ENCODE measurements around the gene FSTL1. TPM values are rescaled to one million over a fixed set of nuclear protein-coding genes. Genes with fewer than 3 reads are reported as not detected.

The FSTL1 gene
- total and polyA plus RNA-seq, 2 experiments from 2014 or later, result 50.8 to 258 TPM

GRCh38 chr3:120349855-120350125 lies 101.0 kb downstream of the FSTL1 start:
- no peak for ATAC-seq
- Histone ChIP-seq H3F3A (replicated peaks; ENCODE audit: low read depth) (no peaks in the 10 kb centered on the region; the same call in 1 of the 2 replicates), H3K36me3 (ENCODE audit: insufficient read depth) (no peaks in the 10 kb centered on the region), H3K27me3 (ENCODE audit: insufficient read depth) (peaks cover 22% of the 10 kb centered on the region), H4K20me1 (replicated peaks; ENCODE audit: insufficient read depth) (peaks cover 4% of the 10 kb centered on the region; the same call in 1 of the 2 replicates), H3K9me2 (ENCODE audit: insufficient read depth) (no peaks in the 10 kb centered on the region), H3K4me2 (peak overlapping the region; percentile 93), H3K4me1 (ENCODE audit: insufficient read depth) (peaks cover 10% of the 10 kb centered on the region), H3K4me3 (peak overlapping the region; percentile 84), H3K27ac (ENCODE audit: low read depth) (no peak overlapping the region), H2AFZ (peak overlapping the region; percentile 79), H3K79me2 (replicated peaks; ENCODE audit: insufficient read depth) (peaks cover 33% of the 10 kb centered on the region)
- Mint-ChIP-seq H3K27ac (no peak overlapping the region; the same call in 1 of the 2 replicates), H3K4me1 (peaks cover 21% of the 10 kb centered on the region), H3K27me3 (ENCODE audit: insufficient read depth, low read depth, poor library complexity) (peaks cover 9% of the 10 kb centered on the region), H3K36me3 (ENCODE audit: low read depth) (peaks cover 6% of the 10 kb centered on the region; the same call in 2 of the 3 replicates), H3K4me3 (peak overlapping the region; percentile 89), H3K9me3 (no peaks in the 10 kb centered on the region)
- TF ChIP-seq JUNB (IDR thresholded peaks at IDR 0.05; ENCODE audit: unreplicated experiment) (no peak), CTCF (conservative IDR thresholded peaks at IDR 0.05; ENCODE audit: low read depth in 2 of 2) (no peak), CREB1 (CRISPR knock-in tag; IDR thresholded peaks at IDR 0.05; ENCODE audit: low read depth) (no peak), ZNF331 (CRISPR knock-in tag; IDR thresholded peaks at IDR 0.05; ENCODE audit: low read depth) (no peak), POLR2AphosphoS5 (IDR thresholded peaks at IDR 0.05; ENCODE audit: low read depth) (no peak), ZNF462 (CRISPR knock-in tag; IDR thresholded peaks at IDR 0.05) (no peak), EZH2phosphoT487 (IDR thresholded peaks at IDR 0.05; ENCODE audit: unreplicated experiment) (no peak), ETS1 (IDR thresholded peaks at IDR 0.05) (no peak), STAT1 (IDR thresholded peaks at IDR 0.05; ENCODE audit: unreplicated experiment) (no peak), NANOG (IDR thresholded peaks at IDR 0.05; ENCODE audit: borderline replicate concordance) (no peak), EZH2 (IDR thresholded peaks at IDR 0.05; ENCODE audit: low read depth, unreplicated experiment) (no peak), ZNF114 (CRISPR knock-in tag; IDR thresholded peaks at IDR 0.05) (no peak)
- TF ChIP-seq, protein P1, sequence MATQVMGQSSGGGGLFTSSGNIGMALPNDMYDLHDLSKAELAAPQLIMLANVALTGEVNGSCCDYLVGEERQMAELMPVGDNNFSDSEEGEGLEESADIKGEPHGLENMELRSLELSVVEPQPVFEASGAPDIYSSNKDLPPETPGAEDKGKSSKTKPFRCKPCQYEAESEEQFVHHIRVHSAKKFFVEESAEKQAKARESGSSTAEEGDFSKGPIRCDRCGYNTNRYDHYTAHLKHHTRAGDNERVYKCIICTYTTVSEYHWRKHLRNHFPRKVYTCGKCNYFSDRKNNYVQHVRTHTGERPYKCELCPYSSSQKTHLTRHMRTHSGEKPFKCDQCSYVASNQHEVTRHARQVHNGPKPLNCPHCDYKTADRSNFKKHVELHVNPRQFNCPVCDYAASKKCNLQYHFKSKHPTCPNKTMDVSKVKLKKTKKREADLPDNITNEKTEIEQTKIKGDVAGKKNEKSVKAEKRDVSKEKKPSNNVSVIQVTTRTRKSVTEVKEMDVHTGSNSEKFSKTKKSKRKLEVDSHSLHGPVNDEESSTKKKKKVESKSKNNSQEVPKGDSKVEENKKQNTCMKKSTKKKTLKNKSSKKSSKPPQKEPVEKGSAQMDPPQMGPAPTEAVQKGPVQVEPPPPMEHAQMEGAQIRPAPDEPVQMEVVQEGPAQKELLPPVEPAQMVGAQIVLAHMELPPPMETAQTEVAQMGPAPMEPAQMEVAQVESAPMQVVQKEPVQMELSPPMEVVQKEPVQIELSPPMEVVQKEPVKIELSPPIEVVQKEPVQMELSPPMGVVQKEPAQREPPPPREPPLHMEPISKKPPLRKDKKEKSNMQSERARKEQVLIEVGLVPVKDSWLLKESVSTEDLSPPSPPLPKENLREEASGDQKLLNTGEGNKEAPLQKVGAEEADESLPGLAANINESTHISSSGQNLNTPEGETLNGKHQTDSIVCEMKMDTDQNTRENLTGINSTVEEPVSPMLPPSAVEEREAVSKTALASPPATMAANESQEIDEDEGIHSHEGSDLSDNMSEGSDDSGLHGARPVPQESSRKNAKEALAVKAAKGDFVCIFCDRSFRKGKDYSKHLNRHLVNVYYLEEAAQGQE (IDR thresholded peaks at IDR 0.05; ENCODE audit: unreplicated experiment), result no peak
- DNase-seq (ENCODE audit: low spot score), result no peak

Data from GM23338 (cell line).